GM23248 (cell line): ENCODE data around the gene GCC2. TPM values are rescaled to one million over a fixed set of nuclear protein-coding genes. Genes with fewer than 3 reads are reported as not detected.

Experiments
- DNase-seq: peaks from one replicate; pipeline ENCODE4 v3.0.0-alpha.2; 2015
- H2AFZ ChIP-seq: fragments of 200-600 bp; sonication (generic); 2 replicates; pipeline ENCODE4 v1.6.1; 2016; ENCODE audit warnings: antibody characterized with exemption
- H3F3A ChIP-seq: fragments of 200-600 bp; sonication (generic); 2 replicates; pipeline ENCODE4 v1.6.1; 2016; ENCODE audit warnings: mild to moderate bottlenecking, antibody characterized with exemption, mixed run types; ENCODE audit not compliant: insufficient read depth
- H3K27ac ChIP-seq: fragments of 200-600 bp; sonication (generic); 2 replicates; pipeline ENCODE4 v1.5.1; 2016; ENCODE audit warnings: mild to moderate bottlenecking
- H3K27me3 ChIP-seq: fragments of 200-600 bp; sonication (generic); replicated peaks from 2 replicates; pipeline ENCODE4 v1.6.1; 2016; ENCODE audit warnings: mild to moderate bottlenecking; ENCODE audit not compliant: insufficient read depth
- H3K36me3 ChIP-seq: fragments of 200-600 bp; sonication (generic); 2 replicates; pipeline ENCODE4 v1.6.1; 2016; ENCODE audit warnings: low read depth, mild to moderate bottlenecking
- H3K4me1 ChIP-seq: fragments of 200-600 bp; sonication (generic); 2 replicates; pipeline ENCODE4 v1.6.1; 2016; ENCODE audit warnings: mild to moderate bottlenecking; ENCODE audit not compliant: insufficient read depth
- H3K4me2 ChIP-seq: fragments of 200-600 bp; sonication (generic); one replicate; pipeline ENCODE4 v1.6.1; 2016; ENCODE audit warnings: mild to moderate bottlenecking; ENCODE audit not compliant: unreplicated experiment
- H3K4me3 ChIP-seq: fragments of 200-600 bp; sonication (generic); 2 replicates; pipeline ENCODE4 v1.5.1; 2016; ENCODE audit warnings: mild to moderate bottlenecking
- H3K79me2 ChIP-seq: fragments of 200-600 bp; sonication (generic); 2 replicates; pipeline ENCODE4 v1.6.1; 2016; ENCODE audit warnings: mild to moderate bottlenecking; ENCODE audit not compliant: insufficient read depth
- H3K9ac ChIP-seq: fragments of 200-600 bp; sonication (generic); 2 replicates; pipeline ENCODE4 v1.6.1; 2016; ENCODE audit warnings: mild to moderate bottlenecking
- H3K9me2 ChIP-seq: fragments of 200-600 bp; sonication (generic); 2 replicates; pipeline ENCODE4 v1.6.1; 2016; ENCODE audit warnings: mixed run types, mild to moderate bottlenecking, moderate library complexity; ENCODE audit not compliant: insufficient read depth
- H3K9me3 ChIP-seq: fragments of 200-600 bp; sonication (generic); one replicate; pipeline ENCODE4 v1.6.1; 2017; ENCODE audit warnings: low read depth
- H4K20me1 ChIP-seq: fragments of 200-600 bp; sonication (generic); 2 replicates; pipeline ENCODE4 v1.6.0; 2016; ENCODE audit not compliant: insufficient read depth
- EZH2 ChIP-seq: fragments of 200-600 bp; sonication (generic); IDR thresholded peaks from 2 replicates; pipeline ENCODE4 v1.6.1; 2018; ENCODE audit warnings: antibody characterized with exemption, mild to moderate bottlenecking; ENCODE audit not compliant: insufficient read depth, poor library complexity, severe bottlenecking
- EZH2phosphoT487 ChIP-seq: fragments of 200-600 bp; sonication (generic); IDR thresholded peaks from 2 replicates; pipeline ENCODE4 v1.6.1; 2018; ENCODE audit warnings: antibody characterized with exemption, moderate library complexity, mild to moderate bottlenecking, low read depth; ENCODE audit not compliant: insufficient read depth
- WGBS, 2 experiments: methylation state at CpG; one replicate each; pipeline ENCODE4 v1.1.6; 2015 to 2017; ENCODE audit warnings: low lambda C conversion rate in 2 of 2, low coverage in 1 of 2; ENCODE audit errors: missing lambda C conversion rate in 2 of 2; 5-methylcytosine and 5-hydroxymethylcytosine counted together
- in situ Hi-C: fragments of 300-500 bp; cut with MboI; formaldehyde crosslinking; loops from 2 replicates; pipeline ENCODE4 v1.15.0; 2020
- polyA plus RNA-seq: library from polyadenylated mRNA; unstranded; fragments of >200 nt; fragmentation: Nextera tagmentation; extraction: Ambion mirVana; gene quantifications from 2 replicates; pipeline ENCODE4 v1.2.1, GENCODE V29; 2016
- total RNA-seq: library from RNA; depleted of rRNA; stranded (reverse); fragments of >200 nt; shearing (Covaris generic); gene quantifications from 2 replicates; pipeline ENCODE4 v1.2.3, GENCODE V29; 2014

The GCC2 gene
- total and polyA plus RNA-seq, 2 experiments from 2014 or later, result 21.7 to 53.1 TPM

DNA sequence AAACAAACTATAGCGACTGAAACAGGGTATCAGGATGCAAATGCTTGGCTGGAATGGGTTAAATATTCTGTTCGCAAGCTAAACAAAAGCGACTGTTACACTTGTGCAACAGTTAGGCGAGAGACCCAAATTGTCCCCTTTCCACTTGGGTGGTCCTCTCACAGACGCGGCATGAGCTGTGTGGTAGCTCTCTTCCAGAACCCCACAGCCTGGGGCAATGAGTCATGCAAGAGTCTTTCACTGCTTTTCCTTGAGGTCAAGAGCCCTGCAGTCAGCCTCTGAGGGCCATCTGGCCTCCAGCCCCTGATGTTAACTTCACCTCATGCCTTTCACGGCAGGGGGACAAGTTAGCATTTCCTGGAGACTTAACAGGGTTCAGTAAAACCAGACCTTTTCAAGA, 45.5 kb upstream of the GCC2 start:
- in situ Hi-C loops, result no loop called here
- H3K4me2 ChIP-seq, result no peak overlapping the region

DNA sequence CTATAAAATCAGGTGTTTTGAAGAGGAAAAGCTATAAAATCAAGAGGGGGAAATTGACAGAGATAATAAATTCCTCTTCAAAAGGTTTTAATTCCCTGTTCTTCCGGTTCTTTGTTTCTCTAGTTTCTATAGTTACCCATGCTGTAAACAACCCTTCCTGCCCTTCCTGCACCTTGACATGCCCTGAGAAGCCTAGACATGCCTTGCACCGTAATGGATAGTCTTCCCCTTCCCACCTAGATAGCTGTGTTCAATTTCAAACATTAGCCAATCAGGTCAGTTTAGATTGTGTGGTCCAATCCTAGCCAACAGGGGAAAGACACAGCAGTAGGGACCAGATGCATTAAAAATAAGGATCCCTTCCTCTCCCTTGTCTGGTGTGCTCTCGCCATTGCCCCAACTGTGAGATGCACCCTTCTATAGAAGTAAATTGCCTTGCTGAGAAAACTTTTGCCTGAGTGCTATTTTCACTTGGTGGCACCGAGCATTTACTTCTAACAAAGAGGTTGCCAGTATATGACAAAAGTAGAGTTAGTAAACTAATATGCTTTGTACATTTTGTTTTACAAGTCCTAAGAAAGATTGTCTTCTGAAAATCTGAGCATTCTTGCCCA, 44.1 kb upstream of the GCC2 start:
- Histone ChIP-seq H2AFZ (no peak overlapping the region), H3K9me3 (no peaks in the 10 kb centered on the region), H3K27me3 (no peaks in the 10 kb centered on the region), H3K27ac (no peak overlapping the region), H3K4me1 (peaks cover 15% of the 10 kb centered on the region), H3K79me2 (no peaks in the 10 kb centered on the region), H3F3A (no peaks in the 10 kb centered on the region), H3K36me3 (no peaks in the 10 kb centered on the region), H3K9me2 (no peaks in the 10 kb centered on the region), H3K9ac (no peak overlapping the region), H4K20me1 (no peaks in the 10 kb centered on the region), H3K4me2 (no peak overlapping the region), H3K4me3 (no peak overlapping the region)
- no peak for TF ChIP-seq EZH2
- TF ChIP-seq EZH2phosphoT487, result no peak
- in situ Hi-C loops, result no loop called here
- 46 to 48% methylated on average over 4 of the region's 4 CpGs for WGBS, 2 experiments
- DNase-seq, result no peak

More for the DNA sequence above, 45.5 kb upstream of the GCC2 start:
- Histone ChIP-seq H3K27ac (no peak overlapping the region), H3K9ac (no peak overlapping the region), H3K27me3 (no peaks in the 10 kb centered on the region), H3K9me2 (no peaks in the 10 kb centered on the region), H3K4me3 (no peak overlapping the region), H4K20me1 (no peaks in the 10 kb centered on the region), H3K36me3 (no peaks in the 10 kb centered on the region), H3K79me2 (no peaks in the 10 kb centered on the region), H3F3A (no peaks in the 10 kb centered on the region), H3K9me3 (no peaks in the 10 kb centered on the region), H2AFZ (no peak overlapping the region), H3K4me1 (peaks cover 8% of the 10 kb centered on the region; the same call in 1 of the 2 replicates)
- DNase-seq, result peak; percentile 62
- WGBS, 2 experiments, result 10 to 12% methylated on average over 7 of the region's 7 CpGs
- TF ChIP-seq EZH2, result no peak
- TF ChIP-seq EZH2phosphoT487, result no peak

DNA sequence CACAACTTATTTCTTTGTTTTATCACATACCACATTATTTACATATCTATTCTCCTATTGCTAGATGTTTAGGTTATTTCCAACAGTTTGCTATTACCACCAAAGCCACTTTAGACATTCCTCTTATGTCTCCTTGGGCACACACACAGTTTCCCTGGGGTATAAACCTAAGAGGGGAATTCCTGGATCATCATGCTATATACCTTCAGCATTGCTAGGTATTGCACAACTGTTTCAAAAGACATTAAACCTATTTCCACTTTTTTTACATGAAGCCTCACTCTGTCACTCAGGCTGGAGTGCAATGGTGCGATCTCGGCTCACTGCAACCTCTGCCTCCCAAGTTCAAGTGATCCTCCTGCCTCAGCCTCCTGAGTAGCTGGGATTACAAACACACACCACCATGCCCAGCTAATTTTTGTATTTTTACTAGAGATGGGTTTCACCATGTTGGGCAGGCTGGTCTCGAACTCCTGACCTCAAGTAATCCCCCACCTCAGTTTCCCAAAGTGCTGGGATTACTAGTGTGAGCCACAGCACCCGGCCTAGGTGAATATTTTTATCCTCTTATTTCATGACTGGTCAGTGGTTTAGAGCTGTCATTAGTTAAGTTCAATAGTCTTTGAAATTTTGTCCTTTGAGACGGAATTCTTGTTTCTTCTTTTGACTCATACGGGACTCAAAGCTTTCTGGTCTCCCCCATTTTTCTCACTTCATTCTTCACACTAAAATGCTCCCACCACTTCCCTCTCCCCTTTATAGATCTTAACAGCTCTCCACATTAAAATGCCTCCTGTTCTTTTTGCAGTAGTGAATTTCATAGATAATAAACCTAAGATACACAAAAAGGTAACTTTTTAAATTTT, 40.9 kb upstream of the GCC2 start:
- Histone ChIP-seq H3K79me2 (no peaks in the 10 kb centered on the region), H3K4me3 (no peak overlapping the region), H3K4me2 (no peak overlapping the region), H4K20me1 (no peaks in the 10 kb centered on the region), H3K4me1 (peaks cover 19% of the 10 kb centered on the region), H3K9me3 (no peaks in the 10 kb centered on the region), H3K9me2 (no peaks in the 10 kb centered on the region), H3K36me3 (no peaks in the 10 kb centered on the region), H3K27ac (no peak overlapping the region), H3K27me3 (no peaks in the 10 kb centered on the region), H3F3A (peaks cover under 1% of the 10 kb centered on the region; the same call in 1 of the 2 replicates), H2AFZ (no peak overlapping the region), H3K9ac (no peak overlapping the region)
- TF ChIP-seq EZH2phosphoT487 (no peak), EZH2 (no peak)
- in situ Hi-C loops, result no loop called here
- 84 to 85% methylated on average over 6 of the region's 6 CpGs for WGBS, 2 experiments
- DNase-seq, result no peak

DNA sequence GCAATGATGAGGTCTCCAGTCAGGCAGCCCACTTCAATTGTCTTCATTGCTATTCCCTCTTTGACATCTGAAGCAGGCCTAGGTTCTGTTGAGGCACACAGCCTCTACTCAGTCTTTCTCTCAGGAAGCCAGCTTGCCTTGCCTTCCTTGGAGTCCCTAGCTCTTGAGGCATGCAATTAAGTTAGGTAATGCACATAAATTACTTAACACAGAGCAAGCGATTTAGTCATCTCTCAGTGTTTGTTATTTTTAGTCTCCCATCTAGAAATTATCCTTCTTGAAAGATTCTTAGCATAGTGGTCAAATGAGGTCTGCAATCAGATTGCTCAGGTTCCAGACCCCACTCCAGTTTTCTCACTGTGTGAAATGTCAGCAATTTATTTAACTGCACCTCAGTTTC, 39.2 kb upstream of the GCC2 start:
- Histone ChIP-seq H3K4me3 (no peak overlapping the region), H3F3A (peaks cover 18% of the 10 kb centered on the region), H3K36me3 (no peaks in the 10 kb centered on the region), H3K9me3 (no peaks in the 10 kb centered on the region), H3K27me3 (no peaks in the 10 kb centered on the region), H3K9ac (no peak overlapping the region), H4K20me1 (no peaks in the 10 kb centered on the region), H3K4me2 (no peak overlapping the region), H3K79me2 (no peaks in the 10 kb centered on the region), H3K27ac (no peak overlapping the region), H3K4me1 (peaks cover 28% of the 10 kb centered on the region), H3K9me2 (no peaks in the 10 kb centered on the region), H2AFZ (no peak overlapping the region)
- peak; percentile 63 for DNase-seq
- in situ Hi-C loops, result no loop called here
- 42 to 55% methylated on average over 1 of the region's 1 CpG for WGBS, 2 experiments
- TF ChIP-seq EZH2phosphoT487, result no peak
- TF ChIP-seq EZH2, result no peak
